B cell (primary cell): ENCODE data around the gene EPB41L3. TPM values are rescaled to one million over a fixed set of nuclear protein-coding genes. Genes with fewer than 3 reads are reported as not detected.

ENCODE experiments used
- ATAC-seq: fragments of 200-7000 bp; cut with Tn5 transposase; one replicate; pipeline ENCODE4 v1.10.0; 2021; ENCODE audit warnings: low read depth, mild to moderate bottlenecking, moderate number of reproducible peaks, moderate library complexity
- CTCF ChIA-PET: fragments of 350-600 bp; sonication (Branson Sonifier 250); formaldehyde crosslinking; loops from one replicate; lab custom pipeline; 2021; ENCODE audit warnings: antibody characterized with exemption, inconsistent platforms; lab: Charles Lee
- POLR2A ChIA-PET: fragments of 350-600 bp; sonication (Branson Sonifier 250); formaldehyde crosslinking; loops from one replicate; lab custom pipeline; 2021; ENCODE audit warnings: antibody characterized with exemption; lab: Charles Lee
- DNase-seq: peaks from one replicate; pipeline ENCODE4 v3.0.0; 2013
- H2AFZ ChIP-seq: 2 replicates; pipeline ENCODE4 v1.6.1; 2012; ENCODE audit warnings: mild to moderate bottlenecking, low read depth, low read length; ENCODE audit not compliant: insufficient read depth, poor library complexity, severe bottlenecking
- H3K27ac ChIP-seq, 2 donors: 1 replicate in 1 of 2; 2 replicates in 1 of 2; pipeline ENCODE4 v1.5.1; 2012 to 2013; ENCODE audit warnings: low read length in 2 of 2, mild to moderate bottlenecking in 2 of 2, moderate library complexity in 1 of 2
- H3K27me3 ChIP-seq, 4 experiments: fragments of 200-600 bp in 1 of 4; sonication (generic) in 1 of 4; replicated peaks in 1 of 4; 1 replicate in 2 of 4; 2 replicates in 2 of 4; pipeline versions ENCODE4 v1.6.1 to v1.7.0; 2013 to 2016; ENCODE audit warnings: low read length in 3 of 4, mild to moderate bottlenecking in 2 of 4, mixed read lengths in 1 of 4, moderate library complexity in 1 of 4; ENCODE audit not compliant: insufficient read depth in 4 of 4, control insufficient read depth in 3 of 4; ENCODE audit errors: control extremely low read depth in 1 of 4
- H3K36me3 ChIP-seq, 2 experiments: replicated peaks in 1 of 2; 1 replicate in 1 of 2; 2 replicates in 1 of 2; pipeline versions ENCODE4 v1.6.1 to v1.7.1; 2013; ENCODE audit warnings: low read length in 1 of 2; ENCODE audit not compliant: insufficient read depth in 2 of 2, control insufficient read depth in 1 of 2; ENCODE audit errors: control extremely low read depth in 1 of 2, extremely low read depth in 1 of 2
- H3K4me1 ChIP-seq, 2 donors: fragments of 200-600 bp in 1 of 2; sonication (generic) in 1 of 2; 1 replicate in 1 of 2; 2 replicates in 1 of 2; pipeline versions ENCODE4 v1.5.1 to v1.6.1; 2013 to 2017; ENCODE audit warnings: low read length in 2 of 2; ENCODE audit not compliant: control insufficient read depth in 2 of 2, insufficient read depth in 2 of 2
- H3K4me2 ChIP-seq: replicated peaks from 2 replicates; pipeline ENCODE3; 2012; ENCODE audit warnings: mild to moderate bottlenecking, low read depth, low read length; ENCODE audit not compliant: poor library complexity, severe bottlenecking
- H3K4me3 ChIP-seq, 5 experiments: fragments of 200-600 bp in 1 of 5; sonication (generic) in 1 of 5; 1 replicate in 3 of 5; 2 replicates in 2 of 5; pipeline versions ENCODE4 v1.5.1 to v1.7.0; 2011 to 2016; ENCODE audit warnings: low read length in 4 of 5, mild to moderate bottlenecking in 4 of 5, low read depth in 2 of 5, control low read depth in 1 of 5, moderate library complexity in 1 of 5; ENCODE audit not compliant: insufficient read depth in 1 of 5; ENCODE audit errors: control extremely low read depth in 1 of 5, extremely low read depth in 1 of 5
- H3K79me2 ChIP-seq: fragments of 200-600 bp; sonication (generic); one replicate; pipeline ENCODE4 v1.6.0; 2016; ENCODE audit warnings: low read length; ENCODE audit not compliant: control insufficient read depth, insufficient read depth
- H3K9ac ChIP-seq: fragments of 200-600 bp; sonication (generic); 2 replicates; pipeline ENCODE4 v1.6.1; 2017; ENCODE audit warnings: mild to moderate bottlenecking, low read length, moderate library complexity
- H3K9me3 ChIP-seq, 3 donors: one replicate each; pipeline versions ENCODE4 v1.6.1 to v1.7.1; 2013; ENCODE audit warnings: low read length in 2 of 3; ENCODE audit not compliant: control insufficient read depth in 2 of 3, insufficient read depth in 1 of 3; ENCODE audit errors: control extremely low read depth in 1 of 3
- H4K20me1 ChIP-seq: 2 replicates; pipeline ENCODE4 v1.6.0; 2012; ENCODE audit warnings: mild to moderate bottlenecking, low read length; ENCODE audit not compliant: insufficient read depth, control insufficient read depth, poor library complexity, severe bottlenecking
- H3K27ac Mint-ChIP-seq: one replicate; pipeline ENCODE4 v1.8.0; 2021; ENCODE audit warnings: mixed read lengths
- H3K27me3 Mint-ChIP-seq: one replicate; pipeline ENCODE4 v1.8.0; 2021; ENCODE audit warnings: mixed read lengths
- H3K4me1 Mint-ChIP-seq: one replicate; pipeline ENCODE4 v1.8.0; 2021; ENCODE audit warnings: mixed read lengths
- H3K4me3 Mint-ChIP-seq: one replicate; pipeline ENCODE4 v1.8.0; 2021; ENCODE audit warnings: mixed read lengths
- H3K9me3 Mint-ChIP-seq: one replicate; pipeline ENCODE4 v1.8.0; 2022; ENCODE audit warnings: mixed read lengths; ENCODE audit not compliant: insufficient read depth
- EZH2 ChIP-seq: IDR thresholded peaks from 2 replicates; pipeline ENCODE4 v1.6.1; 2012; ENCODE audit warnings: borderline replicate concordance, low read depth, mild to moderate bottlenecking, moderate library complexity, low read length; ENCODE audit not compliant: insufficient read depth, poor library complexity, severe bottlenecking
- WGBS: methylation state at CpG from one replicate; pipeline ENCODE4 v1.1.5; 2013; ENCODE audit warnings: missing lambda C conversion rate; ENCODE audit not compliant: insufficient coverage; 5-methylcytosine and 5-hydroxymethylcytosine counted together
- intact Hi-C: fragments of 100-400 bp; cut with micrococcal nuclease; formaldehyde crosslinking; loops from one replicate; pipeline ENCODE4 v1.10.0; 2022
- polyA plus RNA-seq: library from polyadenylated mRNA; depleted of rRNA; stranded (reverse); fragments of >200 nt; gene quantifications from 2 replicates; pipeline ENCODE4 v1.2.3, GENCODE V29; 2012
- total RNA-seq, 2 donors: library from RNA; stranded (reverse); fragments of 120-200 nt in 1 of 2; gene quantifications; 1 replicate in 1 of 2; 2 replicates in 1 of 2; pipeline versions ENCODE4 v1.2.3 to v1.2.4, GENCODE V29; 2013 to 2022
- TF ChIP-seq, protein P1 (sequence below): fragments of 200-600 bp; IDR thresholded peaks from one replicate; pipeline ENCODE4 v1.8.0; 2022; ENCODE audit warnings: antibody characterized with exemption, mild to moderate bottlenecking

Gene EPB41L3
- total and polyA plus RNA-seq, 2 donors (not counting 1 experiment from before 2014, with no cell fraction given), result 0.57 to 0.58 TPM

DNA sequence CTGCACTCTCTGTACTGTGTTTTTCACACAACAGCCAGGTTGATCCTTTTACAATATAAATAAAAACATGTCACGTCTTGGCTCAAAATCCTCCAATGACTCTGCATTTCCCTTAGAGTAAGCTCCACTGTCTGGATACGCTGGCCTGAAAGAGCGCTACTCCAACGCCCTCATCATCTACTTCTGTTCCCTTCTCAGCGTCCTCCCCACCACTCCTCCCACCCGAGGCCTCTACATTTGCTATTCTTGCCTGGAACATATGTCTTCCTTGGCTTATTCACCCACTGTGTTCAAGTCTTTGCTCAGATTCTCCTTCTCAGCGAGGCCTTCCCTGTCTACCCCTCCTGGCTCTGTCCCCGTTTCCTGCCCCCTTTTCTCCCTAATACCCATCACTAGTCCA, 37.6 kb downstream of the EPB41L3 start:
- H3K27me3 ChIP-seq, result no peaks in the 10 kb centered on the region
- H3K4me3 ChIP-seq, result no peak overlapping the region
- ChIA-PET POLR2A (no interaction called here), CTCF (no interaction called here)
- no peaks in the 10 kb centered on the region for H3K4me1 Mint-ChIP-seq
- H3K27ac Mint-ChIP-seq, result no peak overlapping the region
- no peaks in the 10 kb centered on the region for H4K20me1 ChIP-seq
- H3K27me3 Mint-ChIP-seq, result peaks cover 30% of the 10 kb centered on the region
- no peaks in the 10 kb centered on the region for H3K4me1 ChIP-seq
- no peaks in the 10 kb centered on the region for H3K36me3 ChIP-seq
- no peaks in the 10 kb centered on the region for H3K79me2 ChIP-seq
- TF ChIP-seq EZH2, result no peak
- TF ChIP-seq, protein P1, sequence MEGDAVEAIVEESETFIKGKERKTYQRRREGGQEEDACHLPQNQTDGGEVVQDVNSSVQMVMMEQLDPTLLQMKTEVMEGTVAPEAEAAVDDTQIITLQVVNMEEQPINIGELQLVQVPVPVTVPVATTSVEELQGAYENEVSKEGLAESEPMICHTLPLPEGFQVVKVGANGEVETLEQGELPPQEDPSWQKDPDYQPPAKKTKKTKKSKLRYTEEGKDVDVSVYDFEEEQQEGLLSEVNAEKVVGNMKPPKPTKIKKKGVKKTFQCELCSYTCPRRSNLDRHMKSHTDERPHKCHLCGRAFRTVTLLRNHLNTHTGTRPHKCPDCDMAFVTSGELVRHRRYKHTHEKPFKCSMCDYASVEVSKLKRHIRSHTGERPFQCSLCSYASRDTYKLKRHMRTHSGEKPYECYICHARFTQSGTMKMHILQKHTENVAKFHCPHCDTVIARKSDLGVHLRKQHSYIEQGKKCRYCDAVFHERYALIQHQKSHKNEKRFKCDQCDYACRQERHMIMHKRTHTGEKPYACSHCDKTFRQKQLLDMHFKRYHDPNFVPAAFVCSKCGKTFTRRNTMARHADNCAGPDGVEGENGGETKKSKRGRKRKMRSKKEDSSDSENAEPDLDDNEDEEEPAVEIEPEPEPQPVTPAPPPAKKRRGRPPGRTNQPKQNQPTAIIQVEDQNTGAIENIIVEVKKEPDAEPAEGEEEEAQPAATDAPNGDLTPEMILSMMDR, result no peak
- DNase-seq (no peak), ATAC-seq (no peak)
- 83% methylated on average over 8 of the region's 8 CpGs for WGBS
- H3K9me3 ChIP-seq, result no peaks in the 10 kb centered on the region
- no peak overlapping the region for H2AFZ ChIP-seq
- no peak overlapping the region for H3K9ac ChIP-seq
- intact Hi-C loops, result no loop called here
- no peaks in the 10 kb centered on the region for H3K9me3 Mint-ChIP-seq
- H3K4me3 Mint-ChIP-seq, result no peak overlapping the region
- no peak overlapping the region for H3K27ac ChIP-seq
- no peak overlapping the region for H3K4me2 ChIP-seq

DNA sequence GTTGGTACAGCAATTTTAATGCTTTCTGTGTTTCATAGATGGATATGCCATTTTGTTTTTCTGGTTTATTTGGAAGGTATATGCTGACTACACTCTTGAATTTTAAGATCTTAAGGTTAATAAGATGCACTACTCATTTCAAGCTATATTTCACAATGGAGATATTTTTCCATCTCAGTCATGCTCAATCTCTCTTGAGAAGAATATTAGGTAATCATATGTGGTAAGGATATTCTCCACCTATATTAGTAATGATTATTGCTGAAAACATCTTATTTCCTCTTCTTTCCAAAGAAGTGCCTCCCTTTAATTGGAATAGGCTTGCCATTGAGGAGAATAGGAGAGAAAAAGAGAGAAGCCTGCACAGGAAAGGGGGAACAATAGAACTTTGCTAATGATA, 40.1 kb downstream of the EPB41L3 start:
- no peak overlapping the region for H3K9ac ChIP-seq
- H3K9me3 ChIP-seq, result no peaks in the 10 kb centered on the region
- POLR2A ChIA-PET, result no interaction called here
- H3K27ac ChIP-seq, result no peak overlapping the region
- H3K4me2 ChIP-seq, result no peak overlapping the region
- H3K4me3 Mint-ChIP-seq, result no peak overlapping the region
- H3K9me3 Mint-ChIP-seq, result no peaks in the 10 kb centered on the region
- ATAC-seq (no peak), DNase-seq (no peak)
- no peaks in the 10 kb centered on the region for H3K27me3 ChIP-seq
- H3K36me3 ChIP-seq, result no peaks in the 10 kb centered on the region
- no peaks in the 10 kb centered on the region for H4K20me1 ChIP-seq
- H3K79me2 ChIP-seq, result no peaks in the 10 kb centered on the region
- no peak overlapping the region for H3K4me3 ChIP-seq
- no peak overlapping the region for H3K27ac Mint-ChIP-seq
- CTCF ChIA-PET, result no interaction called here
- peaks cover 23% of the 10 kb centered on the region for H3K27me3 Mint-ChIP-seq
- H3K4me1 ChIP-seq, result no peaks in the 10 kb centered on the region
- no peak overlapping the region for H2AFZ ChIP-seq
- no peak for TF ChIP-seq EZH2
- TF ChIP-seq, protein P1, result no peak
- H3K4me1 Mint-ChIP-seq, result no peaks in the 10 kb centered on the region
- intact Hi-C loops, result no loop called here
